Erythroblast (primary cell): ENCODE results near the gene CCNYL1.

ENCODE experiments used
- DNase-seq, 2 experiments: peaks; one replicate each; lab custom pipeline; 2025; lab: John Stamatoyannopoulos, UW
- GATA1 ChIP-seq: IDR thresholded peaks from 2 replicates; pipeline ENCODE4 v1.6.1; 2011; ENCODE audit warnings: low read depth, mild to moderate bottlenecking, control low read depth, low read length, moderate library complexity
- POLR2A ChIP-seq: IDR thresholded peaks from 2 replicates; pipeline ENCODE4 v1.6.1; 2011; ENCODE audit warnings: mild to moderate bottlenecking, low read length

Gene CCNYL1

DNA sequence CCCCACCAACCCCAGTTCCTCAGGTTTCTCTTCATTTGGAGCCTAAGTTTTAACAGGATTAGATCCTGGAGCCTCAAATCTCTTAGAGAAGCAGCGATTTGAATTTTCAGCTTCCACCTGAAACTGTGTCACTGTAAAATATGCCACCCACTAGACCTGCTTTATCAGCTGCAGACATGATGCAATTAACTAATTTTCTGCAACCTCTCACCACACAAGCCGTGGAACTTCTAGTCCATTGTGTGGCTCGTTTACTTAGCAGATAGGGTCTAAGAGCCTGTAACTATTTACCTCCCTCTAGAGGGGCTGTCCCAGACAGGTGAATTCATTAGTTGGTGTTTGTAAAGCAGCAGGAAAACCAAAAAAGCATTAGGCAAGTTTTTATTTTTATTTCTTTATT, 89.8 kb downstream of the CCNYL1 start:
- TF ChIP-seq GATA1: no peak
- TF ChIP-seq POLR2A: no peak
- no peak for DNase-seq

GRCh38 chr2:207802650-207803049, 91.2 kb downstream of the CCNYL1 start:
- TF ChIP-seq GATA1: no peak
- TF ChIP-seq POLR2A: no peak
- no peak for DNase-seq
